HCT116 (cell line): ENCODE results near the gene RSPO1. TPM values are rescaled to one million over a fixed set of nuclear protein-coding genes. Genes with fewer than 3 reads are reported as not detected.

ENCODE experiments used
- ATAC-seq: fragments of 200-7000 bp; cut with Tn5 transposase; 2 replicates; pipeline ENCODE4 v1.9.1; 2020; ENCODE audit warnings: mild to moderate bottlenecking, moderate library complexity
- BruUV-seq: library from RNA; stranded (reverse); fragments of 400-500 nt; replicated peaks from 2 replicates; lab custom pipeline; 2021; lab: Mats Ljungman, UMichigan
- CTCF ChIA-PET: fragments of 300-600 bp; sonication (Branson Sonifier 250); formaldehyde crosslinking; loops from one replicate; lab custom pipeline; 2021; ENCODE audit warnings: antibody characterized with exemption; lab: Charles Lee
- POLR2A ChIA-PET: fragments of 300-600, 350-600 bp; sonication (Branson Sonifier 250); formaldehyde crosslinking; loops from one replicate; lab custom pipeline; 2021; ENCODE audit warnings: antibody characterized with exemption; lab: Charles Lee
- RAD21 ChIA-PET, 2 experiments: fragments of 300-600 bp; sonication (Branson Sonifier 250); formaldehyde crosslinking; loops; one replicate each; lab custom pipeline; 2023; ENCODE audit warnings: low total read pairs in 2 of 2; ENCODE audit not compliant: uncharacterized antibody in 2 of 2, unreplicated experiment in 2 of 2, low non-redundant PET in 1 of 2; lab: Charles Lee
- DNase-seq: peaks from one replicate; pipeline ENCODE4 v3.0.0-alpha.2; 2010; ENCODE audit warnings: low read depth, low spot score
- H2AFZ ChIP-seq: fragments of 200-600 bp; shearing (Covaris generic), sonication (generic); 2 replicates; pipeline ENCODE4 v1.6.1; 2017; ENCODE audit warnings: low read depth, mixed run types, mixed read lengths, antibody characterized with exemption, low read length; ENCODE audit not compliant: poor library complexity, severe bottlenecking
- H3K27ac ChIP-seq: 2 replicates; pipeline ENCODE4 v1.5.1; 2012; ENCODE audit warnings: low read depth, low read length
- H3K27me3 ChIP-seq: fragments of 200-600 bp; sonication (generic); 2 replicates; pipeline ENCODE4 v1.6.1; 2016; ENCODE audit warnings: mixed run types, low read length, mixed read lengths; ENCODE audit not compliant: insufficient read depth
- H3K36me3 ChIP-seq, 2 experiments: fragments of 200-500 bp in 1 of 2; fragments of 200-600 bp in 1 of 2; sonication (Bioruptor generic) in 1 of 2; sonication (generic) in 1 of 2; 2 replicates each; pipeline versions ENCODE4 v1.5.1 to v1.6.1; 2014 to 2016; ENCODE audit warnings: low read length in 2 of 2, inconsistent platforms in 1 of 2, mixed read lengths in 1 of 2, mixed run types in 1 of 2; ENCODE audit not compliant: insufficient read depth in 2 of 2, control insufficient read depth in 1 of 2
- H3K4me1 ChIP-seq, 2 experiments: fragments of 200-600 bp in 1 of 2; sonication (generic) in 1 of 2; 2 replicates each; pipeline versions ENCODE4 v1.5.1 to v1.6.1; 2012 to 2017; ENCODE audit warnings: low read length in 2 of 2, inconsistent platforms in 1 of 2, mild to moderate bottlenecking in 1 of 2, mixed read lengths in 1 of 2, mixed run types in 1 of 2, moderate library complexity in 1 of 2; ENCODE audit not compliant: insufficient read depth in 2 of 2, control insufficient read depth in 1 of 2
- H3K4me2 ChIP-seq: fragments of 200-600 bp; sonication (generic); 2 replicates; pipeline ENCODE4 v1.6.1; 2017; ENCODE audit warnings: mixed run types, low read length, mixed read lengths
- H3K4me3 ChIP-seq, 2 experiments: fragments of 200-600 bp in 1 of 2; sonication (generic) in 1 of 2; replicated peaks in 1 of 2; 2 replicates each; pipeline ENCODE4 v1.5.1; 2011 to 2016; ENCODE audit warnings: low read length in 2 of 2, control low read depth in 1 of 2, low read depth in 1 of 2, mild to moderate bottlenecking in 1 of 2, mixed read lengths in 1 of 2, mixed run types in 1 of 2
- H3K79me2 ChIP-seq: fragments of 200-600 bp; sonication (generic); 2 replicates; pipeline ENCODE4 v1.6.1; 2017; ENCODE audit warnings: mild to moderate bottlenecking, mixed run types, low read length, moderate library complexity, mixed read lengths; ENCODE audit not compliant: insufficient read depth
- H3K9ac ChIP-seq: fragments of 200-600 bp; sonication (generic); 2 replicates; pipeline ENCODE4 v1.6.1; 2016; ENCODE audit warnings: low read length, mixed read lengths
- H3K9me2 ChIP-seq: fragments of 200-600 bp; sonication (generic), shearing (Covaris generic); 2 replicates; pipeline ENCODE4 v1.6.1; 2017; ENCODE audit warnings: mixed run types, mild to moderate bottlenecking, moderate library complexity; ENCODE audit not compliant: insufficient read depth
- H3K9me3 ChIP-seq, 2 experiments: fragments of 200-500 bp in 1 of 2; fragments of 200-600 bp in 1 of 2; sonication (Bioruptor generic) in 1 of 2; sonication (generic) in 1 of 2; 2 replicates each; pipeline ENCODE4 v1.6.1; 2014 to 2017; ENCODE audit warnings: low read length in 2 of 2, mixed read lengths in 2 of 2, inconsistent platforms in 1 of 2, low read depth in 1 of 2, mild to moderate bottlenecking in 1 of 2, mixed run types in 1 of 2, moderate library complexity in 1 of 2; ENCODE audit not compliant: control insufficient read depth in 1 of 2, insufficient read depth in 1 of 2
- H4K20me1 ChIP-seq: fragments of 200-600 bp; sonication (generic), shearing (Covaris generic); 2 replicates; pipeline ENCODE4 v1.6.1; 2017; ENCODE audit warnings: mixed run types, mild to moderate bottlenecking, moderate library complexity; ENCODE audit not compliant: insufficient read depth
- CBX3 ChIP-seq: IDR thresholded peaks from 2 replicates; pipeline ENCODE4 v1.6.1; 2012; ENCODE audit warnings: low read depth
- EGR1 ChIP-seq: IDR thresholded peaks from 2 replicates; pipeline ENCODE4 v1.6.1; 2012; ENCODE audit warnings: low read depth
- ELF1 ChIP-seq: IDR thresholded peaks from 2 replicates; pipeline ENCODE4 v1.6.1; 2012; ENCODE audit warnings: low read depth, borderline replicate concordance
- EZH2phosphoT487 ChIP-seq: fragments of 200-600 bp; IDR thresholded peaks from 2 replicates; pipeline ENCODE4 v1.6.1; 2018; ENCODE audit warnings: antibody characterized with exemption, borderline replicate concordance
- FOSL1 ChIP-seq: IDR thresholded peaks from 2 replicates; pipeline ENCODE4 v1.6.1; 2012; ENCODE audit warnings: low read depth
- POLR2A ChIP-seq: IDR thresholded peaks from 2 replicates; pipeline ENCODE4 v1.7.0; 2011; ENCODE audit warnings: borderline replicate concordance; ENCODE audit not compliant: insufficient read depth, insufficient read length; ENCODE audit errors: extremely low read depth
- RAD21 ChIP-seq: IDR thresholded peaks from 2 replicates; pipeline ENCODE4 v1.6.1; 2012; ENCODE audit warnings: low read depth, mild to moderate bottlenecking
- SRF ChIP-seq: IDR thresholded peaks from 2 replicates; pipeline ENCODE4 v1.6.1; 2012; ENCODE audit warnings: low read depth
- ZFX ChIP-seq: fragments of 450-650 bp; IDR thresholded peaks from 2 replicates; pipeline ENCODE4 v1.6.1; 2017
- intact Hi-C: fragments of 100-400 bp; cut with micrococcal nuclease; formaldehyde crosslinking; loops from 2 replicates; pipeline ENCODE4 v1.10.0; 2022
- total RNA-seq: library from RNA; stranded (reverse); gene quantifications from one replicate; pipeline ENCODE4 v1.2.1, GENCODE V29; 2021; ENCODE audit not compliant: unreplicated experiment
- TF ChIP-seq, protein P1 (sequence below): IDR thresholded peaks from 2 replicates; pipeline ENCODE4 v1.6.1; 2011; ENCODE audit warnings: mild to moderate bottlenecking, low read length, moderate library complexity; ENCODE audit not compliant: insufficient replicate concordance; ENCODE audit errors: extremely low read depth
- TF ChIP-seq, protein P2 (sequence below), 3 experiments: fragments of 200-600 bp in 1 of 3; sonication (generic) in 1 of 3; IDR thresholded peaks in 2 of 3; conservative IDR thresholded peaks in 1 of 3; 2 replicates each; pipeline ENCODE4 v1.5.1; 2012 to 2017; ENCODE audit warnings: low read depth in 2 of 3, low read length in 2 of 3, antibody characterized with exemption in 1 of 3, borderline replicate concordance in 1 of 3, control low read depth in 1 of 3, mild to moderate bottlenecking in 1 of 3, mixed read lengths in 1 of 3, mixed run types in 1 of 3, moderate library complexity in 1 of 3; ENCODE audit not compliant: insufficient read depth in 1 of 3
- TF ChIP-seq, protein P3 (sequence below): IDR thresholded peaks from 2 replicates; pipeline ENCODE4 v1.6.1; 2012

RSPO1 gene
- total RNA-seq, 1 experiment from 2014 or later: 0.15 TPM

DNA sequence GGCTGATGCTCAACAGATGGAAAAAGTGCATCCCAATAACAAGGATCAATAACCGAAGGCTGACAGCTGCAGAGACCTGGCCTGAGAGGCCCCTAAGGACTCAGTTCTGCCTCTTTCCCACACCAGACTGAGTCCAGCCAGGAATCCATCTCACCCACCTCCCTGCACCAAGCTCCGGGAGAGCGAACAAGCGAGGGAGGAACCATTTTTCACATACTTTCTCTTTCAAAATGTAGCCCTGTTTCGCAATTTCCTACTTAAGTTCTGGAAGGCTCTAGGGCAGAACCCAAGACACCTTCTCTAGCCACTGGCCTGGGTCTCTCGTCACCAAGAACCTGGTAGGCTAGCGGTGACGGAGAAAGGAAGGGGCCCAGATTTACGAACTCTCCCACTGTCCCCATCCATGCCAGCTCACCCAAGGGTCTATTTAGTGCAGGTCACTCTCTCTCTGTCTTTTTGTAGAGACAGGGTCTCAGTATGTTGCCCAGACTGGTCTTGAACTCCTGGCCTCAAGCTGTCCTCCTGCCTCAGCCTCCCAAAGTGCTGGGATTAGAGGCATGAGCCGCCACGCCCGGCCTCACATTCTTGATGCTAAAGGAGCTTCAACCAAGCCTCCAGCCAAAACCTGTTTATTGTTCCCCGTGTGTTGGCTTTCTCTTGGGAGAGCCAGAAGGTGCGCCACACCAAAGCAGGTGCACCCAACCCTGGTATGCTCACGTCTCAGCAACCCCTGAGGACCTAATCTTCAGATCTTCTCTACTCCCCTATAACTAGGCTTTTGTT lies 28.0 kb downstream of the RSPO1 start:
- H3K4me3 ChIP-seq: no peak overlapping the region
- ChIA-PET CTCF (no interaction called here), POLR2A (no interaction called here), RAD21 (no interaction called here)
- H3K9me2 ChIP-seq: no peaks in the 10 kb centered on the region
- H3K27ac ChIP-seq: no peak overlapping the region
- DNase-seq: no peak
- H3K4me1 ChIP-seq: no peaks in the 10 kb centered on the region
- H3K36me3 ChIP-seq: no peaks in the 10 kb centered on the region
- no peak overlapping the region for H3K9ac ChIP-seq
- ATAC-seq: no peak
- peaks cover 46% of the 10 kb centered on the region for H3K27me3 ChIP-seq
- no peak for TF ChIP-seq SRF
- TF ChIP-seq, protein P1, sequence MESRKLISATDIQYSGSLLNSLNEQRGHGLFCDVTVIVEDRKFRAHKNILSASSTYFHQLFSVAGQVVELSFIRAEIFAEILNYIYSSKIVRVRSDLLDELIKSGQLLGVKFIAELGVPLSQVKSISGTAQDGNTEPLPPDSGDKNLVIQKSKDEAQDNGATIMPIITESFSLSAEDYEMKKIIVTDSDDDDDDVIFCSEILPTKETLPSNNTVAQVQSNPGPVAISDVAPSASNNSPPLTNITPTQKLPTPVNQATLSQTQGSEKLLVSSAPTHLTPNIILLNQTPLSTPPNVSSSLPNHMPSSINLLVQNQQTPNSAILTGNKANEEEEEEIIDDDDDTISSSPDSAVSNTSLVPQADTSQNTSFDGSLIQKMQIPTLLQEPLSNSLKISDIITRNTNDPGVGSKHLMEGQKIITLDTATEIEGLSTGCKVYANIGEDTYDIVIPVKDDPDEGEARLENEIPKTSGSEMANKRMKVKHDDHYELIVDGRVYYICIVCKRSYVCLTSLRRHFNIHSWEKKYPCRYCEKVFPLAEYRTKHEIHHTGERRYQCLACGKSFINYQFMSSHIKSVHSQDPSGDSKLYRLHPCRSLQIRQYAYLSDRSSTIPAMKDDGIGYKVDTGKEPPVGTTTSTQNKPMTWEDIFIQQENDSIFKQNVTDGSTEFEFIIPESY: no peak
- no peak for TF ChIP-seq FOSL1
- TF ChIP-seq, all 23 proteins: peak for 0
- H3K4me2 ChIP-seq: no peak overlapping the region
- no peak overlapping the region for H2AFZ ChIP-seq
- intact Hi-C loops: no loop called here
- no peaks in the 10 kb centered on the region for H3K9me3 ChIP-seq
- BruUV-seq: no TSS peak
- H3K79me2 ChIP-seq: no peaks in the 10 kb centered on the region
- no peaks in the 10 kb centered on the region for H4K20me1 ChIP-seq

DNA sequence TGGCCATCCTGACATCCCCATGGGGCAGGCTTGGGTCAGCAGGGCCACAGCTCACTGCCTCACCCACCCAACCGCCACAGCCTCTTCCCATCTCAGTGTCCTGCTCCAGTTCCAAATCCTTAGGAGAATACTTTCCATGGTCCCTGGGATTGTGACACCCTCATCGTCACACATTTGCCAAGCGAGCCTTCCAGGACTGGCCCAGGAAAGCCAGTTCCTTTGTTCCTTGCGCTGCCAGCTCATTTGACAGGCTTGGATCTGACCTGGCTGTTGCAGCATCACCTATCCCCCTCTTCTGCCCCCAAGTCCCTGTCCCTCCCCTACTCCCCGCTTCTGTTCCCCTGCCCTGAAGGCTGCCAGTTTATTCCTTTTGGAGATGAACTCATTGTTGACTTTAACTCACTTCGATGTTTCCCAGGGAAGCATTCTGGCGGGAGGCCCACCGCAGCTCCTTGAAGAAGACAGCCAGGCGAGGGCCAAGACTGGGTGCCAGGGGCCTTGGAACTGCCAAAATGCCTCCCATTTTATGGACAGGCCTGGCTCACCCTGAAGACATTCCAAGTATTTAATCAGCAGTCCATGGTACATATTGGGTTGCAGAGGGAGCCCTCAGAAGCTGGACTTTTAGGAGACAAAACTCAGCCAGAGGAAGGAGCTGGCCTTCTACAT lies 28.8 kb downstream of the RSPO1 start:
- no peak overlapping the region for H3K4me2 ChIP-seq
- no peak for TF ChIP-seq CBX3
- TF ChIP-seq EZH2phosphoT487: no peak
- TF ChIP-seq POLR2A: no peak
- TF ChIP-seq, protein P2, sequence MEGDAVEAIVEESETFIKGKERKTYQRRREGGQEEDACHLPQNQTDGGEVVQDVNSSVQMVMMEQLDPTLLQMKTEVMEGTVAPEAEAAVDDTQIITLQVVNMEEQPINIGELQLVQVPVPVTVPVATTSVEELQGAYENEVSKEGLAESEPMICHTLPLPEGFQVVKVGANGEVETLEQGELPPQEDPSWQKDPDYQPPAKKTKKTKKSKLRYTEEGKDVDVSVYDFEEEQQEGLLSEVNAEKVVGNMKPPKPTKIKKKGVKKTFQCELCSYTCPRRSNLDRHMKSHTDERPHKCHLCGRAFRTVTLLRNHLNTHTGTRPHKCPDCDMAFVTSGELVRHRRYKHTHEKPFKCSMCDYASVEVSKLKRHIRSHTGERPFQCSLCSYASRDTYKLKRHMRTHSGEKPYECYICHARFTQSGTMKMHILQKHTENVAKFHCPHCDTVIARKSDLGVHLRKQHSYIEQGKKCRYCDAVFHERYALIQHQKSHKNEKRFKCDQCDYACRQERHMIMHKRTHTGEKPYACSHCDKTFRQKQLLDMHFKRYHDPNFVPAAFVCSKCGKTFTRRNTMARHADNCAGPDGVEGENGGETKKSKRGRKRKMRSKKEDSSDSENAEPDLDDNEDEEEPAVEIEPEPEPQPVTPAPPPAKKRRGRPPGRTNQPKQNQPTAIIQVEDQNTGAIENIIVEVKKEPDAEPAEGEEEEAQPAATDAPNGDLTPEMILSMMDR (IDR thresholded peaks at IDR 0.05 in 2 of 3, conservative IDR thresholded peaks at IDR 0.05 in 1 of 3; ENCODE audit: borderline replicate concordance in 1 of 3, insufficient read depth in 1 of 3, low read depth in 2 of 3, low read length in 2 of 3): no peak
- TF ChIP-seq SRF: no peak
- TF ChIP-seq, protein P3, sequence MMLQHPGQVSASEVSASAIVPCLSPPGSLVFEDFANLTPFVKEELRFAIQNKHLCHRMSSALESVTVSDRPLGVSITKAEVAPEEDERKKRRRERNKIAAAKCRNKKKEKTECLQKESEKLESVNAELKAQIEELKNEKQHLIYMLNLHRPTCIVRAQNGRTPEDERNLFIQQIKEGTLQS: no peak
- no peak for TF ChIP-seq EGR1
- TF ChIP-seq RAD21: no peak
- TF ChIP-seq ELF1: no peak
- no peak for TF ChIP-seq ZFX
- TF ChIP-seq, protein P1: no peak

More for the DNA sequence above, 28.8 kb downstream of the RSPO1 start:
- no TSS peak for BruUV-seq
- no peaks in the 10 kb centered on the region for H3K36me3 ChIP-seq
- H3K4me1 ChIP-seq: no peaks in the 10 kb centered on the region
- ChIA-PET RAD21 (no interaction called here), POLR2A (no interaction called here), CTCF (no interaction called here)
- no peak overlapping the region for H2AFZ ChIP-seq
- H3K9ac ChIP-seq: no peak overlapping the region
- no peaks in the 10 kb centered on the region for H3K79me2 ChIP-seq
- H3K9me3 ChIP-seq: no peaks in the 10 kb centered on the region
- H3K27me3 ChIP-seq: peaks cover 46% of the 10 kb centered on the region
- DNase-seq (no peak), ATAC-seq (no peak)
- no peaks in the 10 kb centered on the region for H3K9me2 ChIP-seq
- intact Hi-C loops: no loop called here
- H4K20me1 ChIP-seq: no peaks in the 10 kb centered on the region
- H3K27ac ChIP-seq: no peak overlapping the region
- no peak overlapping the region for H3K4me3 ChIP-seq
